GM19324 (cell line): Measurements from ENCODE around the gene SAT2.
"Not testable (repeated sequence)": the region's sequence is repeated elsewhere in the genome, so short reads cannot be mapped to it uniquely, and the experiment has no call there.

ENCODE experiments used
- ATAC-seq: cut with Tn5 transposase; IDR thresholded peaks from one replicate; pipeline ENCODE4 v1.9.1; 2021; ENCODE audit warnings: mild to moderate bottlenecking, moderate library complexity; ENCODE audit not compliant: unreplicated experiment, low FRiP score

Gene SAT2

GRCh38 chr17:7627250-7628121 lies at the start of gene SAT2:
SAT2 (minus strand) TSS chr17:7627821; CDS start chr17:7627635, 186 bp downstream.
- ATAC-seq = peak; percentile 74

GRCh38 chr17:7676533-7676932 lies 48.9 kb upstream of the SAT2 start:
- ATAC-seq = no peak

- ATAC-seq = no peak
Measured at GRCh38 chr17:7674934-7675333, 47.3 kb upstream of the SAT2 start.

GRCh38 chr17:7673239-7673638 lies 45.6 kb upstream of the SAT2 start:
- ATAC-seq = no peak

- ATAC-seq = no peak
Measured at GRCh38 chr17:7668482-7668881, 40.9 kb upstream of the SAT2 start.

- no peak for ATAC-seq
Measured at GRCh38 chr17:7667656-7668406, 40.2 kb upstream of the SAT2 start.

- ATAC-seq = no peak
Measured at GRCh38 chr17:7656958-7657609, 29.5 kb upstream of the SAT2 start.

- ATAC-seq = no peak
Measured at GRCh38 chr17:7655541-7655840, 27.9 kb upstream of the SAT2 start.

- no peak for ATAC-seq
Measured at GRCh38 chr17:7654832-7655540, 27.4 kb upstream of the SAT2 start.

- ATAC-seq = no peak
Measured at GRCh38 chr17:7652388-7653356, 25.1 kb upstream of the SAT2 start.

GRCh38 chr17:7651665-7652387 lies 24.2 kb upstream of the SAT2 start:
- ATAC-seq = no peak

GRCh38 chr17:7651097-7651664 lies 23.6 kb upstream of the SAT2 start:
- ATAC-seq = no peak

- ATAC-seq = no peak
Measured at GRCh38 chr17:7650509-7651096, 23.0 kb upstream of the SAT2 start, which contains the start of gene ATP1B2. ATP1B2 (plus strand) TSS chr17:7650926; CDS start chr17:7651519, 593 bp downstream.

GRCh38 chr17:7647018-7647417 lies 19.4 kb upstream of the SAT2 start:
- ATAC-seq = no peak

GRCh38 chr17:7646457-7646856 lies 18.8 kb upstream of the SAT2 start:
- no peak for ATAC-seq

- no peak for ATAC-seq
Measured at GRCh38 chr17:7644775-7645174, 17.2 kb upstream of the SAT2 start.

GRCh38 chr17:7641635-7642034 lies 14.0 kb upstream of the SAT2 start:
- not testable (repeated sequence) for ATAC-seq

GRCh38 chr17:7640783-7641182 lies 13.2 kb upstream of the SAT2 start:
- ATAC-seq = no peak
